Right cardiac atrium (tissue), 5 donors: Measurements from ENCODE around the gene KNG1. TPM values are rescaled to one million over a fixed set of nuclear protein-coding genes. Genes with fewer than 3 reads are reported as not detected.
"Not testable (repeated sequence)": the region's sequence is repeated elsewhere in the genome, so short reads cannot be mapped to it uniquely, and the experiment has no call there.

Source experiments
- ATAC-seq, 2 donors: fragments of 200-7000 bp; cut with Tn5 transposase; one replicate each; pipeline versions ENCODE4 v1.8.0 to v1.9.1; 2020; ENCODE audit warnings: moderate library complexity in 2 of 2, mild to moderate bottlenecking in 1 of 2
- DNase-seq, 3 donors: peaks; one replicate each; pipeline ENCODE4 v3.0.0-alpha.2; 2020
- H3K27ac ChIP-seq: one replicate; pipeline ENCODE4 v1.5.1; 2013; ENCODE audit warnings: mild to moderate bottlenecking, low read length, control low read depth, moderate library complexity
- H3K27me3 ChIP-seq: one replicate; pipeline ENCODE4 v1.6.1; 2013; ENCODE audit not compliant: control insufficient read depth, insufficient read depth
- H3K4me1 ChIP-seq: one replicate; pipeline ENCODE4 v1.6.1; 2013; ENCODE audit warnings: low read length; ENCODE audit not compliant: control insufficient read depth, insufficient read depth
- H3K4me3 ChIP-seq: one replicate; pipeline ENCODE4 v1.5.1; 2013; ENCODE audit warnings: low read length, control low read depth
- H3K9me3 ChIP-seq: one replicate; pipeline ENCODE4 v1.6.1; 2013; ENCODE audit warnings: low read length; ENCODE audit not compliant: control insufficient read depth
- WGBS: extraction: QIAGEN DNeasy Blood & Tissue Kit; methylation state at CpG from one replicate; pipeline ENCODE4 v1.1.7; 2013; 5-methylcytosine and 5-hydroxymethylcytosine counted together
- intact Hi-C, 4 donors: fragments of 100-400 bp; cut with DNase I; formaldehyde crosslinking; loops; one replicate each; pipeline versions ENCODE4 v1.11.0 to v1.14.0; 2022 to 2023
- polyA plus RNA-seq: library from polyadenylated mRNA; stranded (reverse); fragments of 200-250 nt; gene quantifications from one replicate; pipeline ENCODE4 v1.2.3, GENCODE V29; 2013
- total RNA-seq, 4 donors: library from RNA; stranded (reverse); fragmentation: NEBNext Ultra II Directional; extraction: Animal tissue kit (Norgen Biotek cat#: 25700); gene quantifications; one replicate each; pipeline ENCODE4 v1.2.1, GENCODE V29; 2021
- donor health status: healthy with polysubstance abuse.
- donor health status: DM: no; HTN: yes; CAD: no.
- donor health status: DM: no; HTN: no; CAD: no.
- donor health status: DM: no; HTN: yes; CAD: no; lungs with severe emphysema.
- donor health status: DM: yes; HTN: yes; CAD: no.

KNG1 gene
- total and polyA plus RNA-seq, 5 donors: 0.23 to 0.53 (median 0.43) TPM

GRCh38 chr3:186687120-186687651 lies 30.0 kb upstream of the KNG1 start:
- no peak overlapping the region for H3K4me3 ChIP-seq
- WGBS: 75% methylated on average over 12 of the region's 12 CpGs
- no peak for ATAC-seq
- DNase-seq: no peak
- no peaks in the 10 kb centered on the region for H3K9me3 ChIP-seq
- intact Hi-C loops: no loop called here
- no peak overlapping the region for H3K27ac ChIP-seq
- H3K4me1 ChIP-seq: no peaks in the 10 kb centered on the region
- no peaks in the 10 kb centered on the region for H3K27me3 ChIP-seq

DNA sequence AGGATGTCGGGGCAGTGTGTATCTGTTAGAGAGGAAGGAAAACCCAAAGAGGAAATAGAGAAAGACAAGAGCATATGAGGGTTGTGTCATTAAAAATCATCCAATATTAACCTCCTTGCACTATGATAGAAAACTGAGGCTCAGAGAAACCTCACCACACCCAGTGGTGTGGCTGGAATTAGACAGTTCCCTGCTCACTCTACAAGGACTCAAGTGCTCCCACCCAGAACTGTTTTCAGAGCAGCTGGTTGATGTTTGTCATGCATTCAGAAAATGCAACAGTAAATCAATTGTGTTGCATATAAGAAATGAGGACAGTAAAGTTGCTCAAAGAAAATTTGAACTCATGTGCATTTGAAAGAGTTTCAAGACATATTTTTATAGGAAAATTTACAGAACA lies 26.9 kb upstream of the KNG1 start:
- ATAC-seq, H3K4me1 ChIP-seq, intact Hi-C loops, H3K27ac ChIP-seq, DNase-seq, H3K9me3 ChIP-seq, H3K27me3 ChIP-seq, H3K4me3 ChIP-seq: not testable (repeated sequence)
- 69% methylated on average over 1 of the region's 1 CpG for WGBS

- intact Hi-C loops: no loop called here
- H3K4me1 ChIP-seq: no peaks in the 10 kb centered on the region
- H3K4me3 ChIP-seq: no peak overlapping the region
- H3K27me3 ChIP-seq: no peaks in the 10 kb centered on the region
- 88% methylated on average over 7 of the region's 7 CpGs for WGBS
- ATAC-seq (no peak), DNase-seq (no peak)
- H3K27ac ChIP-seq: no peak overlapping the region
- no peaks in the 10 kb centered on the region for H3K9me3 ChIP-seq
Measured at GRCh38 chr3:186691676-186692075, 25.5 kb upstream of the KNG1 start.

GRCh38 chr3:186693843-186694242 lies 23.3 kb upstream of the KNG1 start:
- DNase-seq (no peak), ATAC-seq (no peak)
- intact Hi-C loops: no loop called here
- 86% methylated on average over 3 of the region's 3 CpGs for WGBS
- Histone ChIP-seq H3K9me3 (no peaks in the 10 kb centered on the region), H3K4me1 (no peaks in the 10 kb centered on the region), H3K27me3 (no peaks in the 10 kb centered on the region), H3K4me3 (no peak overlapping the region), H3K27ac (no peak overlapping the region)

DNA sequence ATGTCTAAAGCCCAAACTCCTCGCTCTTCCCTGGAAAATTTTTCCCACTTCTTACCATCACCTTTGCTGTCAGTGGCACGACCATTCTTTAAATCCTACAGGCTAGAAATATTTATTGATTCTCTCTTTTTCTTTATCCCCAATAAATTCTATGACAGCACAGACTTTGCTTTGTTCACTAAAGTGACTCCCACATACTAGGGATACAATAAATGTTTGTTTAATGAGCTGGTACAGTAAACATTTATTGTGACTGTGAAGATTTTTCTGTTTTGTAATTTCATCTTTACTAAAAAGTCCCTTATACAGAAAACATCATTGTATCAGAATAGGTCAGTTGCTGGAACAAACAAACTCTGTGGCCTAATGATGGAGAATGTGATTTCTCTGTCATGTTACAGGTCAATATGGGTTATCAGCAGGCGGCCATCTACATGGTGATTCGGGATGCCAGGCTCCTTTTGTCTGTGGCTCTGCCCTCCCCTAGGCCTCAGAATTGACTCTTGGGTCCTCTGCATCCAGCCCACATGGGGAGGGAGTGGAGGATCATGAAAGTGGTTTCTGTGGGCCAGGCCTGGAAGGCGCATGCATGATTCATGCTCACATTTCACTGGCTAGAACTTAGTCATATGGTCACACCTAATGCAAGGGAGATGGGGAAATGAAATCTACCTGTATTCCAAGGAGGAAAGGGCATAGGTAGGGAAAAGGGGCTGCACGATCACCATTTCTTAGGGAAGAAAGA lies 22.7 kb upstream of the KNG1 start:
- intact Hi-C loops: no loop called here
- H3K9me3 ChIP-seq: no peaks in the 10 kb centered on the region
- 84% methylated on average over 6 of the region's 6 CpGs for WGBS
- H3K4me3 ChIP-seq: no peak overlapping the region
- H3K4me1 ChIP-seq: no peaks in the 10 kb centered on the region
- DNase-seq: no peak
- no peak for ATAC-seq
- H3K27ac ChIP-seq: no peak overlapping the region
- no peaks in the 10 kb centered on the region for H3K27me3 ChIP-seq

DNA sequence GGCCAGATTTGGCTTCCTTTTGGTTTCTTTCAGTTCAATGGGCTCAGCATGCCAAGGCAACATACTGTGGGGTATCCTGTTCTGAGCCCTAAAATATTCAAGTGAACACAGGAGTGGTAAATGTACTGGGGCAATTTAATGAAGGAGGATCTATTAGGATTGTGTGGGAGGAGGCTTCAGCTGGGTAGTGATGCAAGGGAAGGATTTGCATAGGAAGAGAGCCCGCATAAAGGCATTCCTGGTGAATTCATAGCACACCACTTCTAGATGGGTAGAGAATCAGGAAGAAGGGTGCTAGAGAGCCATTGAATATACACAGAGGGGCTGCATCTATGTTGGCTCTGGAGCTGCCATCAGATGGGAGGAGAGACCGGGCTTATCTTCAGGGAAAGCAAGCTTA lies 20.6 kb upstream of the KNG1 start:
- Histone ChIP-seq H3K9me3 (no peaks in the 10 kb centered on the region), H3K4me3 (no peak overlapping the region), H3K27me3 (no peaks in the 10 kb centered on the region), H3K27ac (no peak overlapping the region), H3K4me1 (no peaks in the 10 kb centered on the region)
- intact Hi-C loops: no loop called here
- 85% methylated on average over 2 of the region's 2 CpGs for WGBS
- ATAC-seq: no peak
- DNase-seq: no peak

DNA sequence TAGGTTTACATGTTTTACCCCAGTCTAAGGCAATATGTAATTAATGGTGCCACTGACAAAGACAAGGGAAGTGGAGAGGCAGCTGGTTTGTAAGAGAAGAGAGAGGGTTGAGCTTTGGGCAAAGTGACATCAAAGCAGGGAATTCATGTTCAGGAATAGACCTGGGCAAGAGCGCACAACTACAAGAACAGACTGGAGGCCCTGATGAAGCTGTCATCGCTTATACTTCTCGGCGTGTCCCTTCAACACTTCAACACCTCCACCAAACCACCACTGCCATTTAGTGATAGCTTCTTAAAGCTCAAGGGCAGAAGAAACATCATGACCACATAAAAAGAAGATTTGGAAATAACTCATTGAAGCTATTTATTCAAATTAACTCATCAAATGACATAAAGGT lies 19.6 kb upstream of the KNG1 start:
- ATAC-seq (peak; percentile 84 to 89), DNase-seq (peak in 1 of 3 donors; percentile 28)
- H3K4me3 ChIP-seq: no peak overlapping the region
- H3K27me3 ChIP-seq: no peaks in the 10 kb centered on the region
- H3K4me1 ChIP-seq: no peaks in the 10 kb centered on the region
- intact Hi-C loops: no loop called here
- H3K9me3 ChIP-seq: no peaks in the 10 kb centered on the region
- no peak overlapping the region for H3K27ac ChIP-seq
- WGBS: 48% methylated on average over 4 of the region's 4 CpGs

DNA sequence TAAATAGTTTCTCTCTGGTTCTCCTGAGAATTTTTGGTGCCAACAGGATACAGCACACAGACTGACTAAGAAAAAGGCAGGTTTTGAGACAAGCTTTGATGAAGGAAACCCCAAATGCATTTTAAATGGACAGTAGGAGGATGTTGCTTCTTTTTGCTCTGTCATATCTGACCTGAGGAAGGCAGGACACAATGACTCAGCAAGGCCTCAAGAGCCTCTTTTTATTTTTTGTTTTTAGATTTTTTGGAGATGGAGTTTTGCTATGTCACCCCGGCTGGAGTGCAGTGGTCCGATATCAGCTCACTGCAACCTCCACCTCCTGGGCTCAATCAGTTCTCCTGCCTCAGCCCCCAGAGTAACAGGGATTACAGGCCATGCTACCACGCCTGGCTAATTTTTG lies 16.9 kb upstream of the KNG1 start:
- Histone ChIP-seq H3K27ac (no peak overlapping the region), H3K9me3 (no peaks in the 10 kb centered on the region), H3K4me1 (no peaks in the 10 kb centered on the region), H3K4me3 (no peak overlapping the region), H3K27me3 (no peaks in the 10 kb centered on the region)
- intact Hi-C loops: no loop called here
- WGBS: 82% methylated on average over 3 of the region's 3 CpGs
- DNase-seq: no peak
- no peak for ATAC-seq

DNA sequence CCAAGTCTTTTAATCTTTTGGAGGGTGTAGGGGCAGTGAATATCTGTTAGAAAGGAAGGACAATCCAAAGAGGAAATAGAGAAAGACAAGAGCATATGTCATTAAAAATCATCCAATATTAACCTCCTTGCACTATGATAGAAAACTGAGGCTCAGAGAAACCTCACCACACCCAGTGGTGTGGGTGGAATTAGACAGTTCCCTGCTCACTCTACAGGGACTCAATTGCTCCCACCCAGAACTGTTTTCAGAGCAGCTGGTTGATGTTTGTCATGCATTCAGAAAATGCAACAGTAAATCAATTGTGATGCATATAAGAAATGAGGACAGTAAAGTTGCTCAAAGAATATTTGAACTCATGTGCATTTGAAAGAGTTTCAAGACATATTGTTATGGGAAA lies 14.7 kb upstream of the KNG1 start:
- H3K4me3 ChIP-seq, H3K27me3 ChIP-seq, DNase-seq, H3K9me3 ChIP-seq, intact Hi-C loops, ATAC-seq, H3K4me1 ChIP-seq, H3K27ac ChIP-seq: not testable (repeated sequence)

DNA sequence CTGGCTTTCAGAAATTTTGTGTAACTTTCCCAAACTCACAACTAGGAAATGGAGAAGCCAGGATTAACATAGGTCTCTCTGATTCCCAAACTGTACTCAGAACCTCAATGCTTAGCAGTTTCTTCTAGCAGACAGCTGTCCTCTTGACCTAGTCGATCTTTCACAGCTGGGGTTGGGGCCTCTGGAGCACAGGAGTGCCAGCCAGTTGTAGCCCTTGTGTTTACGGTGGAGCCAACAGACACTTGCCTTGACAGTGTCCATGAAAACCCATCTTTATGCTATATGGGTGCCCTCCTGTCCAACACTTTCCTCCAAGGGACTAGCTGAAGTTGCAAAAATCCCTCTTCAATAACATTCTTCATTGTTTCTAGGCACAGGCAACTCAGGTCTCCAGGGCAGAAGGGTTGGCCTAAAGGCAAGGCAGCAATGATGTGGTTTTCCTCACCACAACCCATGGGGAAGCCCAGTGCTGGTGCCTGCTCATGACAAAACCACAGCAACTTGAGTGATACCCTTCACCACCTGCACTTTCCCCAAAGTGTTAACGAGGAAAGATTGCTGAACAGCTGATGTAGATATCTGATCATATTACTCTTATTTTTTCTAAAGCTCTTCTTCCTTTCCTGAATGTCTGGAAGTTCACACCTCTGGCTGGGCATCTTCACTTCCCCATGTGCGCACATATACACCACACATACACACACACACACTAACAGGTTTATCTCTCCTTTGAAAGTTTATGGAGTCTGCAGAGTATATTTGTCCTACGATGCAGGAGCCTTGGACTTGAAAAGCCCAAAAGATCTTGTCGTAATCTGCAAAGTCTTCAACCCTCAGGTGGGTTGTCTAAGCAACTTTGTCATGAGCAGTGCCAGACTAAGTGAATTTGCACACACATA lies 11.0 kb upstream of the KNG1 start:
- intact Hi-C loops: no loop called here
- no peaks in the 10 kb centered on the region for H3K9me3 ChIP-seq
- no peak for DNase-seq
- no peaks in the 10 kb centered on the region for H3K4me1 ChIP-seq
- no peak for ATAC-seq
- no peaks in the 10 kb centered on the region for H3K27me3 ChIP-seq
- 66% methylated on average over 6 of the region's 6 CpGs for WGBS
- H3K4me3 ChIP-seq: no peak overlapping the region
- H3K27ac ChIP-seq: no peak overlapping the region

- Histone ChIP-seq H3K27ac (no peak overlapping the region), H3K27me3 (no peaks in the 10 kb centered on the region), H3K4me3 (no peak overlapping the region), H3K9me3 (no peaks in the 10 kb centered on the region), H3K4me1 (no peaks in the 10 kb centered on the region)
- intact Hi-C loops: no loop called here
- peak; percentile 58 to 79 for ATAC-seq
- DNase-seq: no peak
- WGBS: 43% methylated on average over 6 of the region's 6 CpGs
Measured at GRCh38 chr3:186708983-186709679, 8.0 kb upstream of the KNG1 start.
